Transverse colon (tissue), 4 donors: ENCODE data around the gene GPC6.

Experiments used
- CTCF ChIP-seq, 5 experiments: fragments of 200-600 bp in 3 of 5; fragments of 450-650 bp in 2 of 5; sonication (generic) in 3 of 5; IDR thresholded peaks; 1 replicate in 2 of 5; 2 replicates in 3 of 5; pipeline ENCODE4 v1.5.1; 2016 to 2017; ENCODE audit warnings: antibody characterized with exemption in 5 of 5, inconsistent platforms in 3 of 5, mild to moderate bottlenecking in 2 of 5, moderate library complexity in 1 of 5
- EP300 ChIP-seq: sonication (generic); formaldehyde crosslinking; IDR thresholded peaks from one replicate; pipeline ENCODE4 v1.6.1; 2017; ENCODE audit warnings: antibody characterized with exemption, low read depth
- POLR2AphosphoS5 ChIP-seq, 3 donors: sonication (generic); formaldehyde crosslinking; IDR thresholded peaks; one replicate each; pipeline ENCODE4 v1.6.1; 2016; ENCODE audit warnings: antibody characterized with exemption in 3 of 3

- TF ChIP-seq CTCF (IDR thresholded peaks at IDR 0.05) (no peak), EP300 (no peak), POLR2AphosphoS5 (IDR thresholded peaks at IDR 0.05) (no peak)
Observed at GRCh38 chr13:93473441-93474270, 247.0 kb downstream of the GPC6 start.
